Endometrial microvascular endothelial cells (primary cell): ENCODE data around the gene PRSS56. TPM values are rescaled to one million over a fixed set of nuclear protein-coding genes. Genes with fewer than 3 reads are reported as not detected.

Experiments used
- in situ Hi-C: cut with HindIII; loops from 2 replicates; pipeline ENCODE4 v1.10.0; 2017; ENCODE audit warnings: low sequenced_read_pairs, low pct_unique_long_range_greater_than_20kb; ENCODE audit errors: inconsistent ontology term
- total RNA-seq: library from RNA; depleted of rRNA; stranded (reverse); fragments of >200 nt; gene quantifications from one replicate; pipeline ENCODE4 v1.2.3, GENCODE V29; 2015; ENCODE audit errors: inconsistent ontology term

PRSS56 gene
- total RNA-seq, 1 donor from 2014 or later: not detected

DNA sequence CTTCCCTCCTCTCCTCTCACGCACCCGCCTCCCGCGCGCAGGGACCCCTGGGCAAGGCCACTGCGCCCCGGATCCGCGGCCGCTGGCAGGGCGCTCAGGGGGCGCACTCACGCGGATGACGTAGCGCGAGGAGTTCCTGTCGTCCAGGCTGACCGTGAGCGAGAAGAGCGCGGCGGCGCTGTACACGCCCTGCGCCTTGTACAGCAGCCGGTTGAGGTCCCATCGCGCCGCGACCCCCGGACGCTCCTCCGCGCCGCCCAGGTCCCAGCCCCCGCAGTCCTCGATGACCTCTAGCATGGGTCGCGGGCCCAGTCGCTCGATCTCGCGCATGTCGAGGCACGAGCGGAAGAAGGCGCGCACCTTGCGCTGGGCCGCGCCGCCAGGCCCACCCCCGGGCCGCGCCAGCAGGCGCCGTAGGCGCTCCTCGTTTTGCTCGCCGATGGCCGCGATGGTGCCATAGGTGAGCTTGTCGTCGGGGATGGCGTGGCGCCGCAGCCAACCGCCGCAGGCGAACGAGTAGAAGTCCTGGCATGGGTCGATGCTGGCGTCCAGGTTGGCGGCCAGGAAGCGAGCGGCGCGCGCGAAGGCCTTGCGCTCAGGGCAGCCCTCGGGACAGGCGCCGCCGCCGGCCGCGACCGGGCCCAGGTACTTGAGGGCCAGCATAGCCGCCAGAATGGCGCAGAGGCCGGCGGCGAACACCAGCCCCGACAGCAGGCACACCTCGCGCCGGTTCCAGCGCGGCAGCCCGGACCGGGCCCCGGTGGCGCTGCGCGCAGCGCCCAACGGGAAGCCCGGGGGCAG, 34.2 kb upstream of the PRSS56 start:
- in situ Hi-C loops: no loop called here

GRCh38 chr2:232486558-232487384, 33.4 kb upstream of the PRSS56 start:
- in situ Hi-C loops: no loop called here

DNA sequence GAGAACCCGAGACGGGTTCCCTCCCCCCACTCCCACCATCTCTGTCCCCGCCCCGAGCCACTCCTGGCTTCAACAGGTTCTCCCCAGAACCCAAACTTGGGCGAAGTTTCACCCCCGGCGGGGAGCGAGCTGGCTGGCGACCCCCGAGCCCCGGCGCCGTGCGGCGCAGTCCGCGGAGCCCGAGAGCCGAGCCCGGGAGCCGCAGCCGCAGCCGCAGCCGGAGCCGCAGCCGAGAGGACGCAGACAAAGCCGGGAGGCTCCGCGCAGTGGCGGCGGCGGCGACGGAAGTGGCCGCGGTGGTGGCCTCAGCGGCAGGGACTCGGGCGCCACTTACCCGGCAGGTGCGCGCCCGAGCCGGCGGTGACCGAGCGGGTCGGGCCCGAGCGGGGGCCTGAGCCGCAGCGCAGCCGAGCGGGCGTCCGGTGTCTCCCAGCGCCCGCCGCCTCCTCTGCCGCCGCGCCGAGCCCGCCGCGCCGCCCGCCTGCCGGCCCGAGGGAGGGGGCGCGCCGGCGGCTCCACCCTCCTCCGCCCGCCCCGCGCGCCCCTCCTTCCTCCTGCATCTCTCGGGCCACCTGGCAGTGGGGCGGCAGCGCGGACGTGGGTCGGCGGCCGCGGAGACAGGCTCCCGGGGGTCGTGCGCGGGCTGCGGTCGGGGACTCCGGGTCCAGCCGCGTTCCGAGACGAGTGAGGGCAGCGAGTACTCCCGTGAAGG, 32.6 kb upstream of the PRSS56 start, which contains the start of gene ECEL1:
Gene ECEL1, minus strand, starts transcription at position 450 of the 712 bp plus-strand sequence. CDS start 1,181 bp downstream, outside the sequence.
- in situ Hi-C loops: no loop called here

- in situ Hi-C loops: no loop called here
These were observed 32.0 kb upstream of the PRSS56 start for GRCh38 chr2:232488097-232488711.

DNA sequence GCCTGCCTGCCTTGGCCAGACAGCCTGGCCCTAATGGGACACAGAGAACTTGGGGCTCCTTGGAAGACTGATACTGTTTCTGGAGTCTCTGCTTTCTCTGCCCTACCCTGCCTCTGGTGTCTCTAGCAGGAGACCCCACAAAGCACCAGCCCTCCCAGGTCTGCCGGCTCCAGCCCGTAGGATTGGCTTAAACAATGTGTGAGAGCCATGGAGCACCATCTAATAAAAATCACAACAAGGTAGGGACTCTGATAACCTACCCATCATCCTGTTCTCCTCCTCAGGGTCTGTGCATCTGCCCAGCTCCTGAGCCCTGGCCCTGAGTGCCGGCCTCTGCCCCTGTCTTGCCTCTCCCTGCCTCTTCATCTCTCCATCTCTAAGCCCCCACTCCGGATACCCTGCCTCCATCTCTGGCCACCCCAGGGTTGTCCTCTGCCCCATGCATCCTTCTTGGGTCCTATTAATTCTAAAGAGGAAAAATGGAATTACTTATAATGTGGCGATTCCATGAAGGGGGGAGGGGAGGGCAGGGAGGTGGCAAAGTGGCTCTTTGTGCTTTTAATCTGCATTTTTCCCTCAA, 31.4 kb upstream of the PRSS56 start:
- in situ Hi-C loops: no loop called here

DNA sequence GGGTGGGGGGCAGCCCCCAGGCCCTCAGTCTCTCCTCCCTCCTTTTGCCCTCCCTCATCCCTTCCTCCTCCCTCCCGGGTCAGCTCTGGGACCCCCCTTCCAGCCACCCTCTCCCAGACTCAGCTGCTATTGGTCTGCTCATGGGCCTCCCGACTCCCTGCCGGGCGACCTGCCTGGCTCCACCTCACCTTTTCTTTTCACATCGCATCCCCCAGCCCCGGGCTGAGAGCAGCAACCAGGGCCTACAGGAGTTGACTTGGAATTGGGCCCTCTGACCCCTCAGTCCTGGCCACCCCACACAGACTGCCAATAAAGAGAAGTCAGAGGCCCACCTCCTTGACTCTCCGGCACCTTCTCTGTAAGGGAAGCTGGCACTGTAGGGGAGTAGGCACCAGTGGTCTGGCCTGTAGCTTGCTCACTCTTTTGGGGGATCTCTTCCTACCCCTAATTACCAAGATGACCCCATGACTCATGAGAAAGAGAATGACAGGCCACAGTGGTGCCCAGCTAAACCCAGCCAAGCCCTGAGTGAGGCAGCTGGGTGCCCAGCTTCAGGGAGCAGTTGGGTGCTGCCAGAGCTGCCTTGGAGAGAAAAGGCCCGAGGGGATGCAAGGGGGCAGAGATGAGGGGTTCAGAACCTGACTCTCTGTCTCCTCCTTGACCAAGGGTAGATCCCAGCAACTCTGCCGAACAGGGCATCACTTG, 30.5 kb upstream of the PRSS56 start:
- in situ Hi-C loops: no loop called here

- in situ Hi-C loops: no loop called here
These were observed 29.7 kb upstream of the PRSS56 start for GRCh38 chr2:232490221-232491138.

DNA sequence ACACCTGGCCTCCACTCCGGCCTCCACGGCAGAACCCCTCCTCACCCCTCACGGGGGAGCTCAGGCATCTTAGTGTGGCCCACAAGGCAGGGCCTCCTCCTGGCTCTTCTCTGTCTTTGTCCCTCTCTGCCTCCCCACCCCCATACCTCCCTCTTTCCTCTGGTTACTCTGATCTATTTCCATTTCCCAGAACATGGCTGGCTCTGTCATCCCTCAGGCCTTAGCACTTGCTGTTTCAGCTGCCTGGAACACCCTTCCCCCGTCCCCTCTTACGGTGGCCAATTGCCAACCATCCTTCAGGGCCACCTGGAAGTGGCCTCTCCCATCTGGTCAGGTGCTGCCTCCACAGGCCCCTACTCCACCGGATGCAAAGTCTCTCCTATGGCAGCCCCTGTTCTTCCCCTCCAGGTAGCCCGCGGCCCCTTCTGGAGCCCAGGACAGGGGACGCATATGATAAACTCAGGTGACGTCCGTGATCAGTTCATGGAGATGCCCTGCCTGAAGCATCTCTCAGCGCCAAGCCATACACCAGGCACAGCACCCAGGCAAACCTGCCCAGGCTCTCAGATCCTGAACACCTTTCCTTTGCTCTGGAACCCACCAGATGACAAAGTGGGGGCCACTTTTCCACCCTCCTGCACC, 28.9 kb upstream of the PRSS56 start:
- in situ Hi-C loops: no loop called here

- in situ Hi-C loops: no loop called here
These were observed 27.8 kb upstream of the PRSS56 start for GRCh38 chr2:232492236-232492848.

GRCh38 chr2:232492963-232493700, 27.1 kb upstream of the PRSS56 start:
- in situ Hi-C loops: no loop called here

DNA sequence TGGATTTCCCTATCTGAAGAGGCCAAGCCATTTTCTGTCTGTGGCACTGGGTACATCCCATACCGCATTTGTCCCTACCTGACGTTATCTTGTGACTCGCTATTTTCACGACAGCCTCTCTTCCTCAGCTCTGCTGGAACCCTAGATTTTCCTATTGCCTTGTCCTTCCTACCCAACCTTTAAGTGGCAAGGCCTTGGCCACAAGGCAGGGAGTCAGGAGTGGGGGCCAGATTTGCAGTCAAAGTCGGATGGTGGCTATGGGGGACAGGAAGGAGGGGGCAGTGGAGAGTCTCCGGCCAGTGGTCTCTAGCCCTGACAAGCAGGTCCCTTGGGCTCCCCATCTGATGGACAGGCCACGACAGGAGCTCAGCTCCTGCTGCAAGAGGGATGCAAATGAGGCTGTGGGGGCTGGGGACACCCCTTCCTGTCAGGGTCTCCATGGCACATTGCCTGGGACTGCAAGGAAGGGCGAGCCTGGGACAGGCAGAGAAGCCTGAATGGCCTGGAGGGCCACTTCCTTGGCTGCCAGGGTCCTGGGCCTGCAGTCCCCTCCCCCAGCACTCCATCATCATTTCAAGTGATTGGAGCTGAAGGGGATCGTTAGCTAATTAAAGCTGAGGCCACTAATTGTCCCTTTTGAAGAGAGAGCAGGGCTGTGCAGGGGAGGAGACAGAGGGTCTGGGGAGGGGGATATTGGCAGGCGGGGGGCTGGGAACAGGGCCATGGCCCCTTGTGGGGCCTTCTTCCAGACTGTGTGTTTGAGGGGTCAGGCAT, 26.3 kb upstream of the PRSS56 start:
- in situ Hi-C loops: no loop called here

DNA sequence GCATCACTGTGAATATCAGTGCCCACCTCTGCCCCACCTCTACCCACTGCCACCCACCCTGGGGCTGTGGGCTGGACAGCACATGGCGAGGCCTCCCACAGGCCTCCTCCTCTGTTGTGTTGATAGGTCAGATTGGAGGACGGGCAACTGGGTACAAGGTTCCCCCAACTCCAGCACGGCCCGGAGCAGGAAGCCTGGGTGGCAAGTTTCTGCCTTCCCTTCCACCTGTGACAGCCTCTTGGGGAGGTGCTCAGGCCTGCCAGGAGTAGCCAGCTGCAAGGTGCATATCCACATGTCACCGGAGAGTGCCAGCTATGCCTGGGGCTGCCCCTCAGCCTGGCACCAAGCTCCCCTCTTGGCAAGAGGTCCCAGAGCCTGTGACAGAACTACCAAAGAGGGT, 25.6 kb upstream of the PRSS56 start:
- in situ Hi-C loops: no loop called here

- in situ Hi-C loops: no loop called here
These were observed 24.9 kb upstream of the PRSS56 start for GRCh38 chr2:232495292-232495691.

- in situ Hi-C loops: no loop called here
These were observed 23.5 kb upstream of the PRSS56 start for GRCh38 chr2:232496501-232497270.
